ENCODE measurements around the gene FGD5. TPM values are rescaled to one million over a fixed set of nuclear protein-coding genes. Genes with fewer than 3 reads are reported as not detected.

FGD5 gene
- total RNA-seq, 1 experiment from 2014 or later, result 0.40 TPM

GRCh38 chr3:14812196-14812790, 6.5 kb upstream of the FGD5 start:
- DNase-seq, result no peak
- Histone ChIP-seq H3K36me3 (no peaks in the 10 kb centered on the region), H3K27me3 (peaks cover 8% of the 10 kb centered on the region; the same call in 1 of the 2 replicates), H3K9me3 (no peaks in the 10 kb centered on the region), H3K4me3 (no peak overlapping the region)

- Histone ChIP-seq H3K9me3 (no peaks in the 10 kb centered on the region), H3K27me3 (peaks cover 8% of the 10 kb centered on the region; the same call in 1 of the 2 replicates), H3K36me3 (no peaks in the 10 kb centered on the region), H3K4me3 (no peak overlapping the region)
- no peak for DNase-seq
Observed at GRCh38 chr3:14814411-14814871, 4.3 kb upstream of the FGD5 start.

- DNase-seq, result no peak
- Histone ChIP-seq H3K9me3 (no peaks in the 10 kb centered on the region), H3K36me3 (no peaks in the 10 kb centered on the region), H3K27me3 (peaks cover 1% of the 10 kb centered on the region; the same call in 1 of the 2 replicates), H3K4me3 (no peak overlapping the region)
Observed at GRCh38 chr3:14816359-14816758, 2.4 kb upstream of the FGD5 start.

GRCh38 chr3:14819671-14820070, 909 bp downstream of the FGD5 start:
- Histone ChIP-seq H3K27me3 (no peaks in the 10 kb centered on the region), H3K36me3 (no peaks in the 10 kb centered on the region), H3K4me3 (no peak overlapping the region), H3K9me3 (no peaks in the 10 kb centered on the region)
- no peak for DNase-seq

- no peaks in the 10 kb centered on the region for H3K36me3 ChIP-seq
- no peak for DNase-seq
- H3K27me3 ChIP-seq, result no peaks in the 10 kb centered on the region
- no peak overlapping the region for H3K4me3 ChIP-seq
- no peaks in the 10 kb centered on the region for H3K9me3 ChIP-seq
Observed at GRCh38 chr3:14820156-14820555, 1.4 kb downstream of the FGD5 start.

GRCh38 chr3:14821151-14821550, 2.4 kb downstream of the FGD5 start:
- Histone ChIP-seq H3K27me3 (no peaks in the 10 kb centered on the region), H3K9me3 (no peaks in the 10 kb centered on the region), H3K36me3 (no peaks in the 10 kb centered on the region), H3K4me3 (no peak overlapping the region)
- DNase-seq, result no peak

- no peak overlapping the region for H3K4me3 ChIP-seq
- H3K27me3 ChIP-seq, result no peaks in the 10 kb centered on the region
- no peaks in the 10 kb centered on the region for H3K9me3 ChIP-seq
- no peaks in the 10 kb centered on the region for H3K36me3 ChIP-seq
- DNase-seq, result no peak
Observed at GRCh38 chr3:14822134-14822533, 3.4 kb downstream of the FGD5 start.

- H3K4me3 ChIP-seq, result no peak overlapping the region
- H3K36me3 ChIP-seq, result no peaks in the 10 kb centered on the region
- H3K27me3 ChIP-seq, result no peaks in the 10 kb centered on the region
Observed at GRCh38 chr3:14822670-14823390, 4.1 kb downstream of the FGD5 start.

GRCh38 chr3:14823393-14823792, 4.6 kb downstream of the FGD5 start:
- no peak for DNase-seq
- Histone ChIP-seq H3K4me3 (no peak overlapping the region), H3K27me3 (no peaks in the 10 kb centered on the region), H3K9me3 (no peaks in the 10 kb centered on the region), H3K36me3 (no peaks in the 10 kb centered on the region)

More at GRCh38 chr3:14822670-14823390, 4.1 kb downstream of the FGD5 start:
- DNase-seq, result no peak
- H3K9me3 ChIP-seq, result no peaks in the 10 kb centered on the region

- H3K27me3 ChIP-seq, result no peaks in the 10 kb centered on the region
- no peak for DNase-seq
- H3K4me3 ChIP-seq, result no peak overlapping the region
- H3K36me3 ChIP-seq, result no peaks in the 10 kb centered on the region
- no peaks in the 10 kb centered on the region for H3K9me3 ChIP-seq
Observed at GRCh38 chr3:14823910-14824629, 5.3 kb downstream of the FGD5 start.

- no peaks in the 10 kb centered on the region for H3K9me3 ChIP-seq
- H3K4me3 ChIP-seq, result no peak overlapping the region
- H3K27me3 ChIP-seq, result no peaks in the 10 kb centered on the region
- no peaks in the 10 kb centered on the region for H3K36me3 ChIP-seq
- DNase-seq, result no peak
Observed at GRCh38 chr3:14824646-14825045, 5.9 kb downstream of the FGD5 start.

GRCh38 chr3:14826069-14826468, 7.3 kb downstream of the FGD5 start:
- H3K4me3 ChIP-seq, result no peak overlapping the region
- peaks cover 2% of the 10 kb centered on the region; the same call in 1 of the 2 replicates for H3K27me3 ChIP-seq
- DNase-seq, result no peak
- no peaks in the 10 kb centered on the region for H3K36me3 ChIP-seq
- H3K9me3 ChIP-seq, result no peaks in the 10 kb centered on the region

GRCh38 chr3:14827776-14828175, 9.0 kb downstream of the FGD5 start:
- H3K9me3 ChIP-seq, result no peaks in the 10 kb centered on the region
- no peaks in the 10 kb centered on the region for H3K36me3 ChIP-seq
- H3K4me3 ChIP-seq, result no peak overlapping the region
- peaks cover 2% of the 10 kb centered on the region; the same call in 1 of the 2 replicates for H3K27me3 ChIP-seq
- DNase-seq, result no peak

- Histone ChIP-seq H3K4me3 (no peak overlapping the region), H3K36me3 (no peaks in the 10 kb centered on the region), H3K9me3 (no peaks in the 10 kb centered on the region), H3K27me3 (peaks cover 2% of the 10 kb centered on the region; the same call in 1 of the 2 replicates)
- DNase-seq, result no peak
Observed at GRCh38 chr3:14829811-14830210, 11.0 kb downstream of the FGD5 start.

- DNase-seq, result no peak
- H3K36me3 ChIP-seq, result no peaks in the 10 kb centered on the region
- H3K4me3 ChIP-seq, result no peak overlapping the region
- H3K9me3 ChIP-seq, result no peaks in the 10 kb centered on the region
- peaks cover 2% of the 10 kb centered on the region; the same call in 1 of the 2 replicates for H3K27me3 ChIP-seq
Observed at GRCh38 chr3:14831916-14832450, 13.2 kb downstream of the FGD5 start.

GRCh38 chr3:14832975-14833722, 14.4 kb downstream of the FGD5 start:
- H3K27me3 ChIP-seq, result peaks cover 2% of the 10 kb centered on the region; the same call in 1 of the 2 replicates
- H3K4me3 ChIP-seq, result no peak overlapping the region
- no peak for DNase-seq
- no peaks in the 10 kb centered on the region for H3K36me3 ChIP-seq
- no peaks in the 10 kb centered on the region for H3K9me3 ChIP-seq
